Measurements from ENCODE around the gene GXYLT2.

- TF ChIP-seq ESRRA (CRISPR knock-in tag; IDR thresholded peaks at IDR 0.05; ENCODE audit: low read depth): no peak
- TF ChIP-seq ARID3A (IDR thresholded peaks at IDR 0.05; ENCODE audit: low read depth, low read length): peak; percentile 51; the same call in 1 of the 2 replicates
- TF ChIP-seq SP140L (CRISPR knock-in tag; IDR thresholded peaks at IDR 0.05; ENCODE audit: borderline replicate concordance): no peak
- no peak for TF ChIP-seq FOSL1 (CRISPR knock-in tag; IDR thresholded peaks at IDR 0.05; ENCODE audit: borderline replicate concordance)
- TF ChIP-seq ETV5 (CRISPR knock-in tag; IDR thresholded peaks at IDR 0.05; ENCODE audit: borderline replicate concordance): no peak
- no peak for TF ChIP-seq ZNF12 (CRISPR knock-in tag; IDR thresholded peaks at IDR 0.05)
- TF ChIP-seq CTCF (CRISPR knock-in tag; IDR thresholded peaks at IDR 0.05): no peak
- no peak for TF ChIP-seq PTBP1 (IDR thresholded peaks at IDR 0.05; ENCODE audit: low read depth, low read length, poor library complexity, severe bottlenecking)
- no peak for TF ChIP-seq TOE1 (CRISPR knock-in tag; IDR thresholded peaks at IDR 0.05)
- no peak for TF ChIP-seq MBD4 (IDR thresholded peaks at IDR 0.05; ENCODE audit: borderline replicate concordance, low read length)
Measured at GRCh38 chr3:72960812-72961518, 73.1 kb downstream of the GXYLT2 start.

Measured in HepG2 (cell line).